Measurements from ENCODE around the gene EXO1. TPM values are rescaled to one million over a fixed set of nuclear protein-coding genes. Genes with fewer than 3 reads are reported as not detected.

EXO1 gene
- polyA plus RNA-seq, 3 donors = 0.06 to 0.11 (median 0.10) TPM

GRCh38 chr1:241860922-241861321, 12.9 kb downstream of the EXO1 start:
- WGBS, 3 donors = 78 to 86% (median 85%) methylated on average over 6 of the region's 6 CpGs
- H3K27ac ChIP-seq (ENCODE audit: low read depth, low read length) = no peak overlapping the region

GRCh38 chr1:241869022-241869421, 21.0 kb downstream of the EXO1 start:
- no peak overlapping the region for H3K27ac ChIP-seq (ENCODE audit: low read depth, low read length)
- WGBS, 3 donors = 51 to 79% (median 56%) methylated on average over 1 of the region's 1 CpG

GRCh38 chr1:241870336-241870735, 22.3 kb downstream of the EXO1 start:
- H3K27ac ChIP-seq (ENCODE audit: low read depth, low read length) = no peak overlapping the region

- 76 to 87% (median 84%) methylated on average over 3 of the region's 3 CpGs for WGBS, 3 donors
- H3K27ac ChIP-seq (ENCODE audit: low read depth, low read length) = no peak overlapping the region
Observed at GRCh38 chr1:241870746-241871430, 22.9 kb downstream of the EXO1 start.

- WGBS, 3 donors = 89 to 97% (median 92%) methylated on average over 6 of the region's 6 CpGs
- H3K27ac ChIP-seq (ENCODE audit: low read depth, low read length) = no peak overlapping the region
Observed at GRCh38 chr1:241881440-241881839, 33.4 kb downstream of the EXO1 start.

GRCh38 chr1:241883159-241883558, 35.2 kb downstream of the EXO1 start:
- WGBS, 3 donors = 0 to 100% (median 67%) methylated on average over 1 of the region's 1 CpG

GRCh38 chr1:241888232-241888631, 40.2 kb downstream of the EXO1 start:
- no peak overlapping the region for H3K27ac ChIP-seq (ENCODE audit: low read depth, low read length)
- WGBS, 3 donors = 90 to 96% (median 93%) methylated on average over 4 of the region's 4 CpGs

More at GRCh38 chr1:241883159-241883558, 35.2 kb downstream of the EXO1 start:
- H3K27ac ChIP-seq (ENCODE audit: low read depth, low read length) = no peak overlapping the region

- no peak overlapping the region for H3K27ac ChIP-seq (ENCODE audit: low read depth, low read length)
- WGBS, 3 donors = 86 to 90% (median 88%) methylated on average over 3 of the region's 3 CpGs
Observed at GRCh38 chr1:241891296-241891695, 43.3 kb downstream of the EXO1 start.

- 64 to 81% (median 75%) methylated on average over 3 of the region's 3 CpGs for WGBS, 3 donors
Observed at GRCh38 chr1:241894016-241894415, 46.0 kb downstream of the EXO1 start.

GRCh38 chr1:241895013-241895412, 47.0 kb downstream of the EXO1 start:
- WGBS, 3 donors = 76 to 86% (median 80%) methylated on average over 2 of the region's 2 CpGs
- no peak overlapping the region for H3K27ac ChIP-seq (ENCODE audit: low read depth, low read length)

More at GRCh38 chr1:241894016-241894415, 46.0 kb downstream of the EXO1 start:
- no peak overlapping the region for H3K27ac ChIP-seq (ENCODE audit: low read depth, low read length)

- H3K27ac ChIP-seq (ENCODE audit: low read depth, low read length) = no peak overlapping the region
Observed at GRCh38 chr1:241896670-241896962, 48.6 kb downstream of the EXO1 start.

- H3K27ac ChIP-seq (ENCODE audit: low read depth, low read length) = no peak overlapping the region
- WGBS, 3 donors = 89 to 92% (median 89%) methylated on average over 5 of the region's 5 CpGs
Observed at GRCh38 chr1:241899210-241899609, 51.2 kb downstream of the EXO1 start.

- H3K27ac ChIP-seq (ENCODE audit: low read depth, low read length) = no peak overlapping the region
Observed at GRCh38 chr1:241900381-241900780, 52.4 kb downstream of the EXO1 start.

GRCh38 chr1:241902391-241903065, 54.5 kb downstream of the EXO1 start:
- WGBS, 3 donors = 46 to 66% (median 57%) methylated on average over 5 of the region's 5 CpGs
- H3K27ac ChIP-seq (ENCODE audit: low read depth, low read length) = no peak overlapping the region

- WGBS, 3 donors = 51 to 96% (median 95%) methylated on average over 7 of the region's 7 CpGs
Observed at GRCh38 chr1:241916196-241916595, 68.2 kb downstream of the EXO1 start.

GRCh38 chr1:241917487-241917886, 69.5 kb downstream of the EXO1 start:
- 89 to 94% (median 92%) methylated on average over 12 of the region's 12 CpGs for WGBS, 3 donors
- no peak overlapping the region for H3K27ac ChIP-seq (ENCODE audit: low read depth, low read length)

More at GRCh38 chr1:241916196-241916595, 68.2 kb downstream of the EXO1 start:
- H3K27ac ChIP-seq (ENCODE audit: low read depth, low read length) = no peak overlapping the region

- H3K27ac ChIP-seq (ENCODE audit: low read depth, low read length) = no peak overlapping the region
- 45 to 77% (median 58%) methylated on average over 5 of the region's 5 CpGs for WGBS, 3 donors
Observed at GRCh38 chr1:241918879-241919278, 70.9 kb downstream of the EXO1 start.

GRCh38 chr1:241924080-241924808, 76.2 kb downstream of the EXO1 start:
- no peak overlapping the region for H3K27ac ChIP-seq (ENCODE audit: low read depth, low read length)
- 72 to 92% (median 87%) methylated on average over 10 of the region's 10 CpGs for WGBS, 3 donors

- 69 to 74% (median 71%) methylated on average over 5 of the region's 5 CpGs for WGBS, 3 donors
- no peak overlapping the region for H3K27ac ChIP-seq (ENCODE audit: low read depth, low read length)
Observed at GRCh38 chr1:241926141-241926540, 78.1 kb downstream of the EXO1 start.

- no peak overlapping the region for H3K27ac ChIP-seq (ENCODE audit: low read depth, low read length)
- WGBS, 3 donors = 54 to 93% (median 71%) methylated on average over 4 of the region's 4 CpGs
Observed at GRCh38 chr1:241927321-241927720, 79.3 kb downstream of the EXO1 start.

Measured in adipose tissue (tissue), 3 donors.